Measurements from ENCODE around the gene HRH2.
"Not testable (repeated sequence)": the region's sequence is repeated elsewhere in the genome, so short reads cannot be mapped to it uniquely, and the experiment has no call there.

Gene HRH2, protein sequence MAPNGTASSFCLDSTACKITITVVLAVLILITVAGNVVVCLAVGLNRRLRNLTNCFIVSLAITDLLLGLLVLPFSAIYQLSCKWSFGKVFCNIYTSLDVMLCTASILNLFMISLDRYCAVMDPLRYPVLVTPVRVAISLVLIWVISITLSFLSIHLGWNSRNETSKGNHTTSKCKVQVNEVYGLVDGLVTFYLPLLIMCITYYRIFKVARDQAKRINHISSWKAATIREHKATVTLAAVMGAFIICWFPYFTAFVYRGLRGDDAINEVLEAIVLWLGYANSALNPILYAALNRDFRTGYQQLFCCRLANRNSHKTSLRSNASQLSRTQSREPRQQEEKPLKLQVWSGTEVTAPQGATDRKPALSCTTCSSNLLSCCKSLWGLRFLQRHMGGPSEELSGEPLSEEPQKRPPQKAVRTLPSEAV

GRCh38 chr5:175657593-175658271, at the start of gene HRH2:
TSS of gene HRH2 (plus strand) at chr5:175658071. CDS start at chr5:175683234, 25,163 bp downstream.
- peak; percentile 6 for DNase-seq

DNA sequence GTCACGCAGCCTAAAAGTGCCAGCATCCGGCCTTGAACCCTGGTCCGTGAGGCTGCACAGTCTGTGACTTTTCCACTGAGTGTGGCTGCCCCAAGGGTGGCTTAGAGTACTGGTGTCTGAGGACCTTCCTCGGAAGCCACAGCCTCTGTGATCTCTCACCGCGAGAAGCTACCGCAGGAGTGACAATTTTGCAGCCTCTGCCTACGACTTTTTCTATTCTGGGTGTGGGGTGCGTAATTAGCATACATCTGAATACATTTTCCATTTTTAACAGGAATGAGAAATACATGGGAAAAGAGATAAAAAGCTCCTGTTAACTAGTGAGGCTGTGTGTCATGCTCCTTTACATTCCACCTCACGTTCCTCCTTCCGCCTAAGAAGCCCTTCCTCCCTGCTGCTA, 48.3 kb upstream of the HRH2 start:
- no peak for DNase-seq

- no peak for DNase-seq
Measured at GRCh38 chr5:175610381-175610780, 47.5 kb upstream of the HRH2 start.

DNA sequence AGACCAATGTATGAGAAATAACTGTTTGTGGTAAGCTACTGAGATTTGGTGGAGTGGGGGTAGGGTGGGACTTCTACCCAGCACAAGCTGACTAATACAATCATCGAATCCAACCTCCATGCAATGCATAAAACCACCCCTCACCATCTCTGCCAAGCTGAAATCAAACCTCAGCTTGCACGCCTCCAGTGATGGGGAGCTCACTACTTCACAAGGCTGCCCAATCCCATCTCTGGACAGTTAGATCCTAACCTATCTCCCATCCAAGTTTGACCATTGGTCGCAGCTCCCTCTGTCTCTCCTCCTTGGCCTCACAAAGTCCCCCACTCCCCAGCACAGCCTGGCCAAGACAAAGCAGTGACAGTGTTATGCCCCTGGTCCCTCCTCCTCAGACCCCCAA, 47.0 kb upstream of the HRH2 start:
- no peak for DNase-seq

DNA sequence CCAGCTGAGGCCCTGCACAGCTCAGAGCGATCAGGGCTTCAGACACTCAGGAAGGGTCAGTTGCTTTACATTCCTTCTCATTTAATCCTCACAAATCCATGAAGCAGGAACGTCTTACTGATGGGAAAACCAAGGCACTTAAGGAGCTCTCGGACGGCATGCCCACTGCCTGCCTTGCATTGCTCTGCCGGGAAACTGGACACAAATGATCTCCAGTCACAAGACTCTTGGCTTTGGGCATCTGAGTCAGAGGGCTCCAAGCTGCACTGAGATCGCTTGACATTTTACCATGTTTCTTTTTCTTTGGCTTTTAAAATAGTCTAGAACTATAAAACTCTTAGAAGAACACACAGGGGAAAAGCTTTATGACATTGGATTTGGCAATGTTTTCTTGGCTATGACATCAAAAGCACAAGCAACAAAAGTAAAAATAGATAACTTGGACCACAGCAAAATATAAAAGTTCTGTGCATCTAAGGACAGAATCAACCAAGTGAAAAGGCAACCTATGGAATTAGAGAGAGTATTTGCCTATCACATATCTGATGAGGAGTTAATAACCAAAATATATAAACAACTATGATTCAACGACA, 43.6 kb upstream of the HRH2 start:
- DNase-seq: no peak

DNA sequence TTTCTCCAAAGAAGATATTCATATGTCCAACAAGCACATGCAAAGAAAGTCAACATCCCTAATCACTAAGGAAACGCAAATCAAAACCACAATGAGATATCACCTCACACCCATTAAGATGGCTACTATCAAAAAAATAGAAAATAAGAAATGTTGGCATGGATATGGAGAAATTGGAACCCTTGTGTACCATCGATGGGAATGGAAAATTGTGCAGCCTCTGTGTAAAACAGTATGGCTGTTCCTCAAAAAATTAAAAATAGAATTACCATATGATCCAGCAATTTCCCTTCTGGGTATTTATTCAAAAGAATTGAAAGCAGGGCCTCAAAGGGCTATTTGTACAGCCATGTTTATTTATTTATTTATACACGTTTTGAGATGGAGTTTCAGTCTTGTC, 43.0 kb upstream of the HRH2 start:
- DNase-seq: no peak

DNA sequence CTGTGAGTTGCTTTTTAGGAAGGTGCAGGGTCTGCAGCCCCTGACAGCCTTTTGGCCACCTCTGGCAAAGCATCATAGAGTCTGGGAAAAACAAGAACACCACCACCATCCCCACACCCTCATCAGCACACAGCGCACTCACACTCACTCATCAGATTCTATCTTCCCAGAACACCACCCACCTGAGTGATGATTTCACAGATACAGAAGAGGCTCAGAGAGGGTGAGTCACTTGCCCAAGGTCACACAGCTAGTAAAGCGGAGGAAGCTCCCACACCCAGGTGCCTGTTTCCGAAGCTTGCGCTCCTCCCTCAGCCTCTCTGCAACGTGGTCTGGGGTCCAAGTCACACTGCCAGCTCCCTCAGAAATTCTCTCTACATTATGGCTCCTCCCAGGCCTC, 41.8 kb upstream of the HRH2 start:
- DNase-seq: no peak

GRCh38 chr5:175616527-175616926, 41.3 kb upstream of the HRH2 start:
- not testable (repeated sequence) for DNase-seq

DNA sequence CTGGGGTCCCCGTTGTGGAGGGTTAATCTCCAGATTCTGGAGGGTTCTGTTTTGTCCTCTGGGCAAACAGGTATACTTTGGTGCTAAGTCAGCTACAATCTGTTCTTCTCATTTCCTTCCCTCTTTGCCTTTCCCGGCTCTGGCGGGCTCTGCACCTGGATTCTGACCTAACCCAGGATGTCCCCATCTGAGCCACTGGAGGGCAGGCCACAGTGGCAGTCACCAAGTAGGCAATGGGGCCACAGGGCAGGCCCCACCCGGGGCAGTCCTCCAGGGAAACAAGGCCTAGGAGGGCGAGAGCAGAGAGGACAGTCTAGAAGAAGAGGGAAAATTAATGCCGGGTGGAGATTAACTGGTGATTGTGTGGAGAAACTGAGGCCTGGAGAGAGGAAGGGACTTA, 40.4 kb upstream of the HRH2 start:
- no peak for DNase-seq

DNA sequence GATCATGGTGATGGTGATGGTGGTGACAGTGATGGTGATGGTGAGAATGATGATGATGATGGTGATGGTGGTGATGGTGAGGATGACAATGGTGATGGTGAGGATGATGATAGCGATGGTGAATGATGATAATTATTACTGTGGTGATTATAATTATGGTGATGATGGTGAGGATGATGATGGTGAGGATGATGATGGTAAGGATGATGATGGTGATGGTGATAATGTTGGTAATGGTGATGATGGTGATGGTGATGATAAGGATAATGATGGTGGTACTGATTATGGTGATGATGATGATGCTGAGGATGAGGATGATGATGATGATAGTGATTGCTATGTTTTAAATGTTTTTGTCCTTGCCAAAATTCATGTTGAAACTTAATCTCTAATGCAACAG, 37.3 kb upstream of the HRH2 start:
- no peak for DNase-seq

DNA sequence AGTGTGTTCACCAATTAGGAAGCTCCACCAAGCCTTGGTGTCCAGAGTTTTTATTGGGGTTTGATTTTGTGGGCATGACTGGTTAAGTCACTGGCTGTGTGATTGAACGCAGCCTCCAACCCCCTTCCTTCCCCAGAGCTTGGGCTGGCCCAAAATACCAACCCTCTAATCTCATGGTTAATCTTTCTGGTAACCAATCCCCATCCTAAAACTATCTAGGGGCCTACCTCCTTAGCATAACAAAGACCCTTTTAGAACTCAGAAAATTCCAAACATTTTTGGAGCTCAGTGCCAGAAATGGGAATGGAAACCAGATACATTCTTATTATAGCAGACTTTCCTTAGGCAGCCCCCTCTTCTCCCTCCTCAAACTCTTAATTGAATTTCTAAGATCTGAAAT, 35.9 kb upstream of the HRH2 start:
- no peak for DNase-seq

- no peak for DNase-seq
Measured at GRCh38 chr5:175623088-175623487, 34.8 kb upstream of the HRH2 start.

DNA sequence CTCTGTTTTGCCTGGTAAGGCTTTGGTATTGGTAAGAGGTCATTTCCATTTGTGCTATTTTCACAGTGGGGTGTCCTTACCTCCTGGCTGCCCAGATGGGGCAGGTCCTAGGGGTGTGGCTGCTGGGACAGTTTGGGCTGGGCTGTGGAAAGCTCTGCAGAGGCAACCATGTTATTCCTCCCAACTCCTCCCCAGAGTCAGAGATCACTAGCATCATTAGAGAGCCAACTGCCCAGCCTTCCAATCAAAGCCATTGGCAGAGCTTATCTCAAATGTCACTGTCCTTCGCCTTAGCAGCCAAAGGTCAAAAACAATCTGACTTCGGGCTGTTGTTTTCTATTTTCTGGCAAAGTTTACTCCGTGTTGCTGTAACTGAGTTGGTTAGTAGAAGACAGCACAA, 33.6 kb upstream of the HRH2 start:
- no peak for DNase-seq

- no peak for DNase-seq
Measured at GRCh38 chr5:175627005-175627404, 30.9 kb upstream of the HRH2 start.

DNA sequence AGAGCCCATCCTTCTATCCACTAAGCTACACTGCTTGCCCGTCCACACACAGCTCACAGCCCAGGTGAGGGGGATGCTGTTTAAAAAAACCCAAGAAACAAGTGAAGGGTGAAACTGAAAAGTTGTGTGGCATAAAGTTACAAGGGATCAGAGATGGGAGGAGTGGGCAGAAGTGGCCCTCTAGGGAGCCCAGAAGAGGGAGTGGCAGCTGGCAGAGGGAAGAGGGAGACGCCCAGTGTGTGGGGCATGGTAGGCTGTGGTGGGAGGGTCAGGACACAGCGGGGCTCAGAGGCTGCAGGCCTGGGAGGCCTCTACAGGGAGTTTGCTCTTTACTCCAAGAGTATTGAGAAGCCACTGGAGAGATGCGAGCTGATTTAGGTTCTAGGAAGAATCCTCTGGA, 30.1 kb upstream of the HRH2 start:
- DNase-seq: no peak

DNA sequence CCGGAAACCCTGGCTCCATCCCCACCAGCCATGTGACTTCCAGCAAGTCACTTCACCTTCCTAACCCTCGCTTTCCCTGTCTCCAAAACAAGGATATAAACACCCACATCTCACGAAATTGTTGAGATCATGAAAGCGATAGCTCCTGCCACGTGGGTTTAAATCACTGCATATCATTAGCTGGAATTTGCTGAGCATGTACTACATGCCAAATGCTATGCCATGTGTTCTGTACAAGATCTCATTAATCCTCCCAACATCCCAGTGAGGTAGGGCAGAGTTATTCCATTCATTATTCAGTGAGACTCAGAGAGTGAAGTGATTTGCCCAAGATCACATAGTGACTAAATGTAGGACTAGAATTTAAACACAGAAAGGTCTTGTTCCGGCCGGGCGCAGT, 29.2 kb upstream of the HRH2 start:
- no peak for DNase-seq

DNA sequence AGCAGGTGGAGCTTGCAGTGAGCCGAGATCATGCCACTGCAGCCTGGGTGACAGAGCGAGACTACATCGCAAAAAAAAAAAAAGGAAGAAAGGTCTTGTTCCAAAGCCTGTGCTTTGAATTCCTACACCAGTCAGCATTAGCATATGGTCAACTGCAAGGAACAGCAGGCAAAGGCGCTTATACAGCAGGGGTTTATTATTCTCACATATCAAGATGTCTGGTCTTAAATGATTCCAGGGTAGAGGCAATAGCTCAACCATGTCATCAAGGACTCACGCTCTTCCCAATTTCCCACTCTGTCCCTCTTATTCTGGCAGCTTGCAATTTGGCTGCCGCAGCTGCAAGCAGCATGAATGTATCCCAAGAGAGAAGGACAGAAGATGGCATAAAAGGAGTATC, 28.6 kb upstream of the HRH2 start:
- no peak for DNase-seq

DNA sequence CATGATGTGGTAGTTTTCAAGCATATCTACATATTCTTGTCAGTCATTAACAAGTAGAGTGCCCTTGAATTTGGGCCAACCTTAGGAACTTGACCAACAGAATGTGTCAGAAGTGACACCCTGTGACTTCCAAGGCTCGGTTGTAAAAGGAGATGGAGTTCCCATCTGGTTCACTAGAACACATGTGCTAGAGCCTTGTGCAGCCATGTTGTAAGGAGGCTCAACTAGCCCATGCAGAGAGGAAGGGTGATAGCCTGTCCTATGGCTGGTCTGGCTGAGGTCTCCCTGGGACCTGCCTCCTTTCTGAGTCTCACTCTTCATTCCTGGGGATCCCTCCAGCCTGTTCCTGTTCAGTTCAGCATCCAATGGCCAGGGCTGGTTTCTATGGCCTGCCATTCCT, 28.1 kb upstream of the HRH2 start:
- no peak for DNase-seq

DNA sequence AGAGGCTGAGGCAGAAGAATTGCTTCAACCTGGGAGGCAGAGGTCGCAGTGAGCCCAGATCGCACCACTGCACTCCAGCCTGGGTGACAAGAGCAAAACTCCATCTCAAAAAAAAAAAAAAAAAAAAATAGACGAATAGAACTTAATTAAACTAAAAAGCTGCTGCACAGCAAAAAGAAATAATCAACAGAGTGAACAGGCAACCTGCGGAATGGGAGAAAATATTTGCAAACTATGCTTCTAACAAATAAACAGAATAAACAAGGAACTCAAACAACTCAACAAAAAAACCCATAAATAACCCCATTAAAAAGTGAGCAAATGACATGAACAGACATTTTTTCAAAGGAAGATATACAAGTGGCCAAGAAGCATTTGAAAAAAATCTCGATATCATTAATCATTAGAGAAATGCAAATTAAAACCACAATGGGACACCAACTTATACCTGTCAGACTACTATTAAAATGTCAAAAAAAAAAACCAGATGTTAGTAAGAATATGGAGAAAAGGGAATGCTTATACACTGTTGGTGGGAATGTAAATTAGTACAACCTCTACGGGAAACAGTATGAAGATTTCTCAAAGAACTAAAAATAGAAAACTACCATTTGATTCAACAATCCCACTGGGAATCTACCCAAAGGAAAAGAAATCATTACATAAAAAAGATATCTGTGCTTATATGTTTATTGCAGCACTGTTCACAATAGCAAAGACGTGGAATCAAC, 21.9 kb upstream of the HRH2 start:
- no peak for DNase-seq

- DNase-seq: no peak
Measured at GRCh38 chr5:175638305-175638704, 19.6 kb upstream of the HRH2 start.

GRCh38 chr5:175640106-175640775, 17.6 kb upstream of the HRH2 start:
- no peak for DNase-seq

DNA sequence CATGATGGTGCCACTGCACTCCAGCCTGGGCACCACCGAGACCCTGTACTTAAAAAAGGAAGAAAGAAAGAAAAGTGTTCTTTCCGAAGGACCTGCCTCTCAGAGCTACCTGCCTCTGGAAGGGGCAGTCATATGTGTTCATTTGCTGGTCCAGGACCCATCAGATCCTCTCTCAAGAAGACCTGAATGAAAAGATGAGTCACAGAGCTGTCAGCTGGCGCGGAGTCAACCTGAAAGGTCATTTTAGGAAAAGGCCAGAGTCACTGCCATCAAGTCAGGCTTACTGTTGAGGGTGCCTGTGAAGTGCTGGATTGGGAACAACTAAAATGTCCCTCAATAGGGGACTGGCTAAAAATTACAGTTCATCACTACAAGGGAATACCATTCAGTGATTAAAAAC, 14.9 kb upstream of the HRH2 start:
- DNase-seq: no peak

- no peak for DNase-seq
Measured at GRCh38 chr5:175646251-175646650, 11.6 kb upstream of the HRH2 start.

Data from NCI-H1694 (cell line).